Measurements from ENCODE around the gene EHD2.

Gene EHD2

DNA sequence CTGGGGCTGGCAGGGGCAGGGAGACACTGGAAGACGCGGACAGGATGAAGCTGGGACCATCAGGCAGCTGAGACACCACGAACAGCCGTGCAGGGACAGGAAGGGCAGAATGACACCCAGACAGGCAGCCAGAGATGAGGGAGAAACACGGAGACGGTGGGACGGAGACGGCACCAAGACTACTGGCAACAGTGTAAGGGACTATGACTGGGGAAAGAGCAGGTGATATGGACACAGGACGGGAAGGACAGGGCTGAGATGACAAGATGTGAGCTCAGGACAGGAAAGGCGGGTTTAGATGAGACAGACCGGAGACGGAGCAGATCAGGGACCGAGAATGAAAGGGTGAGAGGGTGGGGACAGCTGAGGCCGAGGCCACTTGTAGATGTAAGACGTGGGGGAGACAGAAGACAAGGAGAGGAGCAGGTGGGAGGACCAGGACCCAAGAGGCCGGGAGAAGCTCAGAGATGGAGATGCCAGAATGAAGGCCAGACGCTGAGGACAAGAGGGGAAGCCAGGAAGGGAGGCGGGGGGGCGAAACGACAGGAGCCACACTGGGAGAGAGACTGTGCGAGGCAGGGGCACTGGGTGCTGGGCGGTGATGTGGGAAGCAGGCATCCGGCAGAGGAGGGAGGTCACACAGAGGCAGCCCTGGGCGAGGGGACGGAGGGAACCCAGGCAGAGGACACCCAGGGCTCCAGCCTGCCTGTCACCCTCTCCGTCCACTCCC is 17.5 kb upstream of the EHD2 start:
- no peak for TF ChIP-seq Cebpa-rat (IDR thresholded peaks at IDR 0.05)
- no peak overlapping the region for H3K4me3 ChIP-seq
- H3K27me3 ChIP-seq: no peaks in the 10 kb centered on the region
- no peak overlapping the region for H3K27ac ChIP-seq
- no peak overlapping the region for H3K4me2 ChIP-seq
- H4K20me1 ChIP-seq: peaks cover 5 to 74% (median 44%) of the 10 kb centered on the region in 11 experiments; a peak in 20 of 22 replicates
- peaks cover 30 to 69% (median 55%) of the 10 kb centered on the region in 11 experiments for H3K36me3 ChIP-seq
- peaks cover 0 to 5% (median 0%) of the 10 kb centered on the region in 10 experiments; a peak in 2 of 20 replicates for H3K4me1 ChIP-seq
- no peak overlapping the region for H3K9ac ChIP-seq
- no peaks in the 10 kb centered on the region for H3K9me3 ChIP-seq (replicated peaks in 1 of 11)

- H3K4me2 ChIP-seq: no peak overlapping the region
- no peak for TF ChIP-seq Cebpa-rat (IDR thresholded peaks at IDR 0.05)
- no peaks in the 10 kb centered on the region for H3K9me3 ChIP-seq (replicated peaks in 1 of 11)
- no peaks in the 10 kb centered on the region for H3K27me3 ChIP-seq
- H3K27ac ChIP-seq: no peak overlapping the region
- H3K4me1 ChIP-seq: peaks cover 0 to 5% (median 0%) of the 10 kb centered on the region in 10 experiments; a peak in 2 of 20 replicates
- H4K20me1 ChIP-seq: peaks cover 4 to 67% (median 38%) of the 10 kb centered on the region in 11 experiments; a peak in 20 of 22 replicates
- peaks cover 29 to 69% (median 54%) of the 10 kb centered on the region in 11 experiments for H3K36me3 ChIP-seq
- no peak overlapping the region for H3K9ac ChIP-seq
- no peak overlapping the region for H3K4me3 ChIP-seq
These were observed 16.6 kb upstream of the EHD2 start for GRCh38 chr19:47696635-47697034.

- H3K36me3 ChIP-seq: peaks cover 38 to 69% (median 53%) of the 10 kb centered on the region in 11 experiments
- no peaks in the 10 kb centered on the region for H3K9me3 ChIP-seq (replicated peaks in 1 of 11)
- peaks cover 0 to 5% (median 0%) of the 10 kb centered on the region in 10 experiments; a peak in 2 of 20 replicates for H3K4me1 ChIP-seq
- H4K20me1 ChIP-seq: peaks cover 0 to 67% (median 27%) of the 10 kb centered on the region in 11 experiments; a peak in 19 of 22 replicates
- H3K4me3 ChIP-seq: no peak overlapping the region
- H3K4me2 ChIP-seq: no peak overlapping the region
- H3K27me3 ChIP-seq: no peaks in the 10 kb centered on the region
- TF ChIP-seq Cebpa-rat (IDR thresholded peaks at IDR 0.05): no peak
- no peak overlapping the region for H3K27ac ChIP-seq
- no peak overlapping the region; a peak in 1 of 22 replicates for H3K9ac ChIP-seq
These were observed 15.2 kb upstream of the EHD2 start for GRCh38 chr19:47697863-47698609.

GRCh38 chr19:47698631-47699359 is 14.4 kb upstream of the EHD2 start:
- TF ChIP-seq Cebpa-rat (IDR thresholded peaks at IDR 0.05): no peak
- H3K36me3 ChIP-seq: peaks cover 40 to 70% (median 52%) of the 10 kb centered on the region in 11 experiments
- no peak overlapping the region for H3K4me3 ChIP-seq
- no peak overlapping the region for H3K9ac ChIP-seq
- no peak overlapping the region for H3K4me2 ChIP-seq
- H3K9me3 ChIP-seq (replicated peaks in 1 of 11): no peaks in the 10 kb centered on the region
- H3K27ac ChIP-seq: no peak overlapping the region
- H4K20me1 ChIP-seq: peaks cover 0 to 61% (median 21%) of the 10 kb centered on the region in 11 experiments; a peak in 17 of 22 replicates
- H3K4me1 ChIP-seq: peaks cover 0 to 5% (median 0%) of the 10 kb centered on the region in 10 experiments; a peak in 2 of 20 replicates
- no peaks in the 10 kb centered on the region for H3K27me3 ChIP-seq

GRCh38 chr19:47699360-47699917 is 13.8 kb upstream of the EHD2 start:
- Histone ChIP-seq H3K27ac (no peak overlapping the region), H3K9ac (no peak overlapping the region), H3K4me3 (no peak overlapping the region), H3K27me3 (no peaks in the 10 kb centered on the region), H4K20me1 (peaks cover 0 to 61% (median 21%) of the 10 kb centered on the region in 11 experiments; a peak in 17 of 22 replicates), H3K9me3 (replicated peaks in 1 of 11) (no peaks in the 10 kb centered on the region), H3K4me1 (peaks cover 0 to 5% (median 0%) of the 10 kb centered on the region in 10 experiments; a peak in 2 of 20 replicates), H3K36me3 (peaks cover 40 to 74% (median 52%) of the 10 kb centered on the region in 11 experiments), H3K4me2 (no peak overlapping the region)
- no peak for TF ChIP-seq Cebpa-rat (IDR thresholded peaks at IDR 0.05)

DNA sequence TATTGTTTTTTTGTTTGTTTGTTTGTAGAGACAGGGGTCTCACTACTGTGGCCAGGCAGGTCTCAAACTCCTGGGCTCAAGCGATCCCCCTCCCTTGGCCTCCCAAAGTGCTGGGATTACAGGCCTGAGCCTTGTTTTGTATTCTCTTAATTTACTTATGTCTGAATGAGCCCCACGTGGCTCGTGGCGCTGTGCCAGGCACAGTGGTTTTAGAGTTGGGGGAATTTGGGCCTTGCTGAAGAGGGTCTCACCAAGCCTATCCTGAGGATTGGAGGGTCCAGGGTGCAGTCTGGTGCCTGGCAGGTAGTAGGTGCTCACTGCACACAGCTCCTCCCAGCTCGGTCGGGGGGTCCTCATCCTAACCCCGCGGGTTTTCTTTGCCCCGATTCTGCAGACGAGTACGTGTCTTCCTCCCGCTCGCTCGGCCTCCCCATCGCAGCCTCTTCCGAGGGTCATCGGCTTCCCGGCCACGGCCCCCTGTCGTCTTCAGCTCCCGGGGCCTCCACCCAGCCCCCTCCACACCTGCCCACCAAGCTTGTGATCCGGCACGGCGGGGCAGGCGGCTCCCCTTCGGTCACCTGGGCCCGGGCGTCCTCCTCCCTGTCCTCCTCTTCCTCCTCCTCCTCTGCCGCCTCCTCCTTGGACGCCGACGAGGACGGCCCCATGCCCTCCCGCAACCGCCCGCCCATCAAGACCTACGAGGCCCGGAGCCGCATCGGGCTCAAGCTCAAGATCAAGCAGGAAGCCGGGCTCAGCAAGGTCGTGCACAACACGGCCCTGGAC is 12.1 kb upstream of the EHD2 start:
- H3K4me3 ChIP-seq: no peak overlapping the region
- H3K4me2 ChIP-seq: no peak overlapping the region
- H3K27ac ChIP-seq: no peak overlapping the region
- TF ChIP-seq Cebpa-rat (IDR thresholded peaks at IDR 0.05): no peak
- no peak overlapping the region for H3K9ac ChIP-seq
- peaks cover 40 to 65% (median 49%) of the 10 kb centered on the region in 11 experiments for H3K36me3 ChIP-seq
- H3K9me3 ChIP-seq (replicated peaks in 1 of 11): no peaks in the 10 kb centered on the region
- H3K27me3 ChIP-seq: no peaks in the 10 kb centered on the region
- peaks cover 0 to 5% (median 0%) of the 10 kb centered on the region in 10 experiments; a peak in 2 of 20 replicates for H3K4me1 ChIP-seq
- H4K20me1 ChIP-seq: peaks cover 0 to 53% (median 21%) of the 10 kb centered on the region in 11 experiments; a peak in 17 of 22 replicates

DNA sequence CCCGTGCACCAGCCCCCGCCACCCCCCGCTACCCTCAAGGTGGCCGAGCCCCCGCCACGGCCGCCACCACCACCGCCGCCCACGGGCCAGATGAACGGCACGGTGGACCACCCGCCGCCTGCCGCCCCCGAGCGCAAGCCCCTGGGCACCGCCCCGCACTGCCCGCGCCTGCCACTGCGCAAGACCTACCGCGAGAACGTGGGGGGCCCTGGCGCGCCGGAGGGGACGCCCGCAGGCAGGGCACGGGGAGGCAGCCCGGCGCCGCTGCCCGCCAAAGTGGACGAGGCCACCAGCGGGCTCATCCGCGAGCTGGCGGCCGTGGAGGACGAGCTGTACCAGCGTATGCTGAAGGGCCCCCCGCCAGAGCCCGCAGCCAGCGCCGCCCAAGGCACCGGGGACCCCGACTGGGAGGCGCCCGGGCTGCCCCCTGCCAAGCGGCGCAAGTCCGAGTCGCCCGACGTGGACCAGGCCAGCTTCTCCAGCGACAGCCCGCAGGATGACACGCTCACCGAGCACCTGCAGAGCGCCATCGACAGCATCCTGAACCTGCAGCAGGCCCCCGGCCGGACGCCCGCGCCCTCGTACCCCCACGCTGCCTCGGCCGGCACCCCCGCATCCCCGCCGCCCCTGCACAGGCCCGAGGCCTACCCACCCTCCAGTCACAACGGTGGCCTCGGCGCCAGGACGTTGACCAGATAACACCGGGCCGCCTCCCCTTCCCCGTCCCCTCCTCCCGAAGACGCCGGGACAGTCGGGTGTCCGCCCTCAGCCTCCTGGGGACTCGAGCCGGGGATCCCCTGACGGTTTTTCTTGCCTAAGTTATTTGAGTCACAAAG is 11.3 kb upstream of the EHD2 start:
- no peak overlapping the region for H3K27ac ChIP-seq
- peaks cover 40 to 58% (median 49%) of the 10 kb centered on the region in 11 experiments for H3K36me3 ChIP-seq
- H4K20me1 ChIP-seq: peaks cover 0 to 49% (median 20%) of the 10 kb centered on the region in 11 experiments; a peak in 17 of 22 replicates
- TF ChIP-seq Cebpa-rat (IDR thresholded peaks at IDR 0.05): no peak
- H3K4me3 ChIP-seq: no peak overlapping the region
- peaks cover 0 to 5% (median 0%) of the 10 kb centered on the region in 10 experiments; a peak in 2 of 20 replicates for H3K4me1 ChIP-seq
- no peaks in the 10 kb centered on the region for H3K9me3 ChIP-seq (replicated peaks in 1 of 11)
- no peaks in the 10 kb centered on the region for H3K27me3 ChIP-seq
- no peak overlapping the region for H3K4me2 ChIP-seq
- peak overlapping the region in 1 of 11 experiments; percentile 36; a peak in 1 of 22 replicates for H3K9ac ChIP-seq
